ENCODE data around the gene AMZ1.

GRCh38 chr7:2721842-2722241 is 33.8 kb downstream of the AMZ1 start:
- TF ChIP-seq SIN3A (IDR thresholded peaks at IDR 0.05; ENCODE audit: borderline replicate concordance, insufficient read depth, low read length), result no peak
- TF ChIP-seq REST (IDR thresholded peaks at IDR 0.05; ENCODE audit: insufficient read depth in 1 of 2, low read depth in 2 of 2, low read length in 2 of 2), result no peak
- no peak for TF ChIP-seq POLR2AphosphoS5 (IDR thresholded peaks at IDR 0.05; ENCODE audit: low read depth, low read length)
- no peak for TF ChIP-seq TAF1 (IDR thresholded peaks at IDR 0.05; ENCODE audit: borderline replicate concordance, insufficient read depth, low read length)
